GM12865 (cell line): Measurements from ENCODE around the gene ABHD17C.

Experiments used
- DNase-seq: peaks from one replicate; pipeline ENCODE4 v3.0.0; 2010; ENCODE audit warnings: low read depth
- H3K4me3 ChIP-seq: 2 replicates; pipeline ENCODE4 v1.5.1; 2011; ENCODE audit warnings: mild to moderate bottlenecking, low read depth, low read length, control low read depth
- CTCF ChIP-seq: IDR thresholded peaks from 2 replicates; pipeline ENCODE4 v1.5.1; 2011; ENCODE audit warnings: low read length, control low read depth, low read depth, inconsistent platforms; ENCODE audit not compliant: insufficient read depth; ENCODE audit errors: missing control alignments

Gene ABHD17C

GRCh38 chr15:80722811-80723210 lies 27.7 kb downstream of the ABHD17C start:
- DNase-seq, result no peak
- TF ChIP-seq CTCF, result no peak
- H3K4me3 ChIP-seq, result no peak overlapping the region

- DNase-seq, result no peak
- no peak for TF ChIP-seq CTCF
- no peak overlapping the region for H3K4me3 ChIP-seq
Observed at GRCh38 chr15:80727196-80727595, 32.1 kb downstream of the ABHD17C start.

GRCh38 chr15:80727596-80727995 lies 32.5 kb downstream of the ABHD17C start:
- no peak for TF ChIP-seq CTCF
- no peak for DNase-seq
- H3K4me3 ChIP-seq, result no peak overlapping the region

GRCh38 chr15:80730387-80730786 lies 35.3 kb downstream of the ABHD17C start:
- no peak for TF ChIP-seq CTCF
- DNase-seq, result no peak
- H3K4me3 ChIP-seq, result no peak overlapping the region

GRCh38 chr15:80730926-80731325 lies 35.8 kb downstream of the ABHD17C start:
- DNase-seq, result no peak
- H3K4me3 ChIP-seq, result no peak overlapping the region
- TF ChIP-seq CTCF, result no peak

GRCh38 chr15:80732167-80732566 lies 37.1 kb downstream of the ABHD17C start:
- DNase-seq, result no peak
- TF ChIP-seq CTCF, result no peak
- no peak overlapping the region for H3K4me3 ChIP-seq

GRCh38 chr15:80732818-80733217 lies 37.7 kb downstream of the ABHD17C start:
- H3K4me3 ChIP-seq, result no peak overlapping the region
- DNase-seq, result no peak
- TF ChIP-seq CTCF, result no peak
